SU-DHL-6 (cell line): ENCODE measurements around the gene DAZL.

ENCODE experiments used
- H2AFZ ChIP-seq: fragments of 200-600 bp; sonication (generic); 2 replicates; pipeline ENCODE4 v1.6.1; 2014; ENCODE audit warnings: low read depth, mild to moderate bottlenecking, moderate library complexity, mixed read lengths, antibody characterized with exemption, low read length; ENCODE audit not compliant: severe bottlenecking
- H3F3A ChIP-seq: fragments of 200-600 bp; shearing (Covaris generic); 2 replicates; pipeline ENCODE4 v1.6.0; 2016; ENCODE audit warnings: antibody characterized with exemption, mild to moderate bottlenecking; ENCODE audit not compliant: insufficient read depth
- H3K27ac ChIP-seq: fragments of 200-600 bp; sonication (generic); 2 replicates; pipeline ENCODE4 v1.5.1; 2016; ENCODE audit warnings: low read depth, mild to moderate bottlenecking, low read length, moderate library complexity, mixed read lengths
- H3K27me3 ChIP-seq: fragments of 200-600 bp; sonication (generic), shearing (Covaris generic); 2 replicates; pipeline ENCODE4 v1.6.0; 2014; ENCODE audit warnings: mild to moderate bottlenecking, low read length
- H3K36me3 ChIP-seq: fragments of 200-600 bp; sonication (generic); 2 replicates; pipeline ENCODE4 v1.6.1; 2014; ENCODE audit warnings: mild to moderate bottlenecking, low read length, mixed read lengths
- H3K4me2 ChIP-seq: fragments of 300-600, 200-600 bp; shearing (Covaris generic), sonication (generic); 2 replicates; pipeline ENCODE4 v1.6.0; 2014; ENCODE audit warnings: low read length, low read depth, mild to moderate bottlenecking; ENCODE audit not compliant: poor library complexity, severe bottlenecking
- H3K4me3 ChIP-seq: fragments of 200-600 bp; sonication (generic); 2 replicates; pipeline ENCODE4 v1.5.1; 2014; ENCODE audit warnings: antibody characterized with exemption, low read length, mild to moderate bottlenecking, mixed read lengths; ENCODE audit not compliant: insufficient read depth, poor library complexity, severe bottlenecking
- H3K79me2 ChIP-seq: fragments of 200-600 bp; sonication (generic); 2 replicates; pipeline ENCODE4 v1.6.1; 2014; ENCODE audit warnings: mild to moderate bottlenecking, low read length, moderate library complexity; ENCODE audit not compliant: insufficient read depth
- H3K9ac ChIP-seq: fragments of 200-600 bp; sonication (generic); 2 replicates; pipeline ENCODE4 v1.7.0; 2014; ENCODE audit warnings: mild to moderate bottlenecking, low read length
- H3K9me2 ChIP-seq: fragments of 200-600 bp; sonication (generic); replicated peaks from 2 replicates; pipeline ENCODE4 v1.6.1; 2014; ENCODE audit warnings: low read length; ENCODE audit not compliant: insufficient read depth
- H3K9me3 ChIP-seq: fragments of 200-600 bp; sonication (generic); 2 replicates; pipeline ENCODE4 v1.6.1; 2014; ENCODE audit warnings: low read length, mixed read lengths; ENCODE audit not compliant: insufficient read depth
- H4K20me1 ChIP-seq: fragments of 200-600 bp; sonication (generic); 2 replicates; pipeline ENCODE4 v1.6.1; 2014; ENCODE audit warnings: low read depth, mild to moderate bottlenecking, antibody characterized with exemption, low read length, moderate library complexity, mixed read lengths
- CTCF ChIP-seq: fragments of 200-600 bp; sonication (generic); IDR thresholded peaks from one replicate; pipeline ENCODE4 v1.5.1; 2017; ENCODE audit warnings: antibody characterized with exemption, mild to moderate bottlenecking, low read length, moderate library complexity; ENCODE audit not compliant: insufficient read depth, poor library complexity, severe bottlenecking
- EZH2phosphoT487 ChIP-seq: fragments of 200-600 bp; sonication (generic), shearing (Covaris generic); conservative IDR thresholded peaks from 2 replicates; pipeline ENCODE4 v1.6.1; 2018; ENCODE audit warnings: mild to moderate bottlenecking, antibody characterized with exemption, low read length, moderate library complexity, mixed read lengths

DAZL gene

GRCh38 chr3:16570113-16570512 is 35.1 kb downstream of the DAZL start:
- Histone ChIP-seq H3K9me3 (no peaks in the 10 kb centered on the region), H3F3A (no peaks in the 10 kb centered on the region), H3K36me3 (no peaks in the 10 kb centered on the region), H3K27ac (no peak overlapping the region), H3K9me2 (no peaks in the 10 kb centered on the region), H3K4me3 (no peak overlapping the region), H4K20me1 (no peaks in the 10 kb centered on the region), H3K27me3 (no peaks in the 10 kb centered on the region), H3K79me2 (no peaks in the 10 kb centered on the region), H3K4me2 (no peak overlapping the region), H2AFZ (no peak overlapping the region), H3K9ac (no peak overlapping the region)
- TF ChIP-seq CTCF, result no peak
- TF ChIP-seq EZH2phosphoT487, result no peak

- Histone ChIP-seq H3K27ac (no peak overlapping the region), H4K20me1 (no peaks in the 10 kb centered on the region), H3K79me2 (no peaks in the 10 kb centered on the region), H2AFZ (no peak overlapping the region), H3K27me3 (no peaks in the 10 kb centered on the region), H3K4me3 (no peak overlapping the region), H3K9me3 (no peaks in the 10 kb centered on the region), H3K9ac (no peak overlapping the region), H3K9me2 (no peaks in the 10 kb centered on the region), H3K4me2 (no peak overlapping the region), H3K36me3 (no peaks in the 10 kb centered on the region), H3F3A (no peaks in the 10 kb centered on the region)
- no peak for TF ChIP-seq EZH2phosphoT487
- TF ChIP-seq CTCF, result no peak
These were observed 36.7 kb downstream of the DAZL start for GRCh38 chr3:16568532-16568931.

GRCh38 chr3:16568115-16568514 is 37.1 kb downstream of the DAZL start:
- Histone ChIP-seq H3K9ac (no peak overlapping the region), H3K79me2 (no peaks in the 10 kb centered on the region), H3K27me3 (no peaks in the 10 kb centered on the region), H3K27ac (no peak overlapping the region), H3K4me2 (no peak overlapping the region), H4K20me1 (no peaks in the 10 kb centered on the region), H2AFZ (no peak overlapping the region), H3K9me3 (no peaks in the 10 kb centered on the region), H3K4me3 (no peak overlapping the region), H3K36me3 (no peaks in the 10 kb centered on the region), H3F3A (no peaks in the 10 kb centered on the region), H3K9me2 (no peaks in the 10 kb centered on the region)
- TF ChIP-seq EZH2phosphoT487 (no peak), CTCF (no peak)
